Peyer's patch (tissue), 4 donors: ENCODE results near the gene TMEM125. TPM values are rescaled to one million over a fixed set of nuclear protein-coding genes. Genes with fewer than 3 reads are reported as not detected.

Experiments used
- DNase-seq, 3 donors: peaks; one replicate each; pipeline ENCODE4 v3.0.0-alpha.2; 2017 to 2019
- H3K27ac ChIP-seq, 4 donors: fragments of 200-600 bp; sonication (generic); one replicate each; pipeline ENCODE4 v1.5.1; 2016 to 2019
- H3K27me3 ChIP-seq, 2 donors: fragments of 200-600 bp; sonication (generic); one replicate each; pipeline ENCODE4 v1.5.1; 2019
- H3K36me3 ChIP-seq, 3 donors: fragments of 200-600 bp; sonication (generic); one replicate each; pipeline ENCODE4 v1.5.1; 2016 to 2019
- H3K4me1 ChIP-seq, 4 donors: fragments of 200-600 bp; sonication (generic); one replicate each; pipeline ENCODE4 v1.5.1; 2016 to 2019
- H3K4me3 ChIP-seq, 4 donors: fragments of 200-600 bp; sonication (generic); 1 replicate in 3 of 4; 2 replicates in 1 of 4; pipeline ENCODE4 v1.5.1; 2016 to 2019; ENCODE audit warnings: mild to moderate bottlenecking in 1 of 4
- H3K9me3 ChIP-seq, 4 donors: fragments of 200-600 bp; sonication (generic); one replicate each; pipeline ENCODE4 v1.5.1; 2016 to 2019; ENCODE audit warnings: mild to moderate bottlenecking in 1 of 4
- CTCF ChIP-seq, 6 experiments: fragments of 450-650 bp in 4 of 6; fragments of 200-600 bp in 2 of 6; sonication (generic) in 1 of 6; IDR thresholded peaks; one replicate each; pipeline ENCODE4 v1.5.1; 2017 to 2019; ENCODE audit warnings: antibody characterized with exemption in 6 of 6, mild to moderate bottlenecking in 3 of 6, moderate library complexity in 1 of 6
- POLR2A ChIP-seq, 2 donors: fragments of 450-650 bp; IDR thresholded peaks; one replicate each; pipeline ENCODE4 v1.5.1; 2017; ENCODE audit warnings: antibody characterized with exemption in 2 of 2, mild to moderate bottlenecking in 2 of 2, moderate library complexity in 2 of 2
- total RNA-seq, 4 donors: library from RNA; depleted of rRNA; stranded (reverse); fragments of >200 nt; gene quantifications; one replicate each; pipeline ENCODE4 v1.1.0, GENCODE V29; 2016

The TMEM125 gene
- total RNA-seq, 4 donors from 2014 or later = 14.0 to 87.7 (median 74.8) TPM

GRCh38 chr1:43318831-43319230 lies 49.0 kb downstream of the TMEM125 start:
- Histone ChIP-seq H3K27me3 (no peaks in the 10 kb centered on the region), H3K4me3 (no peak overlapping the region), H3K9me3 (no peaks in the 10 kb centered on the region), H3K27ac (no peak overlapping the region), H3K4me1 (no peaks in the 10 kb centered on the region), H3K36me3 (no peaks in the 10 kb centered on the region)
- no peak for TF ChIP-seq CTCF (IDR thresholded peaks at IDR 0.05)
- no peak for TF ChIP-seq POLR2A (IDR thresholded peaks at IDR 0.05)
- no peak for DNase-seq

- TF ChIP-seq POLR2A (IDR thresholded peaks at IDR 0.05) (no peak), CTCF (IDR thresholded peaks at IDR 0.05) (no peak)
- Histone ChIP-seq H3K4me3 (no peak overlapping the region), H3K27me3 (no peaks in the 10 kb centered on the region), H3K27ac (no peak overlapping the region), H3K4me1 (no peaks in the 10 kb centered on the region), H3K9me3 (no peaks in the 10 kb centered on the region), H3K36me3 (no peaks in the 10 kb centered on the region)
- DNase-seq = no peak
Measured at GRCh38 chr1:43319288-43319687, 49.5 kb downstream of the TMEM125 start.

- no peak for DNase-seq
- Histone ChIP-seq H3K27ac (no peak overlapping the region), H3K9me3 (no peaks in the 10 kb centered on the region), H3K4me3 (no peak overlapping the region), H3K36me3 (no peaks in the 10 kb centered on the region), H3K27me3 (no peaks in the 10 kb centered on the region), H3K4me1 (no peaks in the 10 kb centered on the region)
- TF ChIP-seq CTCF (IDR thresholded peaks at IDR 0.05) (no peak), POLR2A (IDR thresholded peaks at IDR 0.05) (no peak)
Measured at GRCh38 chr1:43319766-43320165, 50.0 kb downstream of the TMEM125 start.

- H3K4me3 ChIP-seq = no peak overlapping the region
- no peaks in the 10 kb centered on the region for H3K36me3 ChIP-seq
- no peaks in the 10 kb centered on the region for H3K9me3 ChIP-seq
- H3K4me1 ChIP-seq = no peaks in the 10 kb centered on the region
- TF ChIP-seq CTCF (IDR thresholded peaks at IDR 0.05) = no peak
- no peak for TF ChIP-seq POLR2A (IDR thresholded peaks at IDR 0.05)
- H3K27ac ChIP-seq = no peak overlapping the region
- H3K27me3 ChIP-seq = no peaks in the 10 kb centered on the region
- DNase-seq = no peak
Measured at GRCh38 chr1:43321331-43321891, 51.6 kb downstream of the TMEM125 start.

GRCh38 chr1:43322506-43322905 lies 52.7 kb downstream of the TMEM125 start:
- DNase-seq = no peak
- TF ChIP-seq POLR2A (IDR thresholded peaks at IDR 0.05) (no peak), CTCF (IDR thresholded peaks at IDR 0.05) (no peak)
- Histone ChIP-seq H3K4me1 (no peaks in the 10 kb centered on the region), H3K36me3 (no peaks in the 10 kb centered on the region), H3K27me3 (no peaks in the 10 kb centered on the region), H3K9me3 (no peaks in the 10 kb centered on the region), H3K27ac (no peak overlapping the region), H3K4me3 (no peak overlapping the region)

Other genes with a start within 250 kb of the TMEM125 start
- 10 to 100 TPM; 12.8 to 62.7 (median 23.3) TPM for gene EBNA1BP2, start 97.7 kb upstream of the TMEM125 start, total RNA-seq
- not detected for gene CFAP57, start 97.7 kb upstream of the TMEM125 start, total RNA-seq
- gene C1orf210, start 15.6 kb downstream of the TMEM125 start, total RNA-seq = 10 to 100 TPM in 3 of 4 donors, 1 to 10 TPM in 1; 4.1 to 80.9 (median 74.4) TPM
- gene TIE1, start 31.0 kb downstream of the TMEM125 start, total RNA-seq = 10 to 100 TPM in 2 of 4 donors, 1 to 10 TPM in 2; 5.6 to 38.8 (median 8.9) TPM
- gene MPL, start 67.8 kb downstream of the TMEM125 start, total RNA-seq = not detected
- gene CDC20, start 89.0 kb downstream of the TMEM125 start, total RNA-seq = 10 to 100 TPM in 1 of 4 donors, 1 to 10 TPM in 3; 3.4 to 14.9 (median 6.3) TPM
- 100 to 1,000 TPM in 1 of 4 donors, 10 to 100 TPM in 3; 29.7 to 101 (median 71.3) TPM for gene ELOVL1, start 98.0 kb downstream of the TMEM125 start, total RNA-seq
- 10 to 100 TPM; 36.1 to 58.6 (median 38.7) TPM for gene MED8, start 119.8 kb downstream of the TMEM125 start, total RNA-seq
- 100 to 1,000 TPM in 2 of 4 donors, 10 to 100 TPM in 2; 76.9 to 129 (median 104) TPM for gene SZT2, start 119.9 kb downstream of the TMEM125 start, total RNA-seq
- 100 to 1,000 TPM; 127 to 210 (median 169) TPM for gene HYI, start 183.9 kb downstream of the TMEM125 start, total RNA-seq